ENCODE results near the gene USP22. TPM values are rescaled to one million over a fixed set of nuclear protein-coding genes. Genes with fewer than 3 reads are reported as not detected.

The USP22 gene
- total and polyA plus RNA-seq, 4 experiments from 2014 or later, result 14.4 to 140 (median 86.4) TPM

- no peaks in the 10 kb centered on the region for H3K9me3 ChIP-seq (ENCODE audit: control insufficient read depth in 1 of 2, low read length in 2 of 2)
- H3K27ac ChIP-seq (ENCODE audit: low read depth, low read length), result no peak overlapping the region
- ChIA-PET POLR2A (ENCODE audit: partially characterized antibody) (no interaction called here), CTCF (ENCODE audit: partially characterized antibody) (no interaction called here)
- DNase-seq, result no peak
- Mint-ChIP-seq H3K9me3 (peaks cover 0 to 3% (median 0%) of the 10 kb centered on the region in 8 donors), H3K27ac (no peak overlapping the region), H3K4me3 (no peak overlapping the region), H3K36me3 (no peaks in the 10 kb centered on the region), H3K27me3 (peaks cover 6 to 8% of the 10 kb centered on the region in 2 donors), H3K4me1 (no peaks in the 10 kb centered on the region)
- H3K4me3 ChIP-seq (ENCODE audit: low read length in 2 of 2), result no peak overlapping the region
- no peaks in the 10 kb centered on the region for H3K4me1 ChIP-seq (ENCODE audit: insufficient read depth, low read length)
- intact Hi-C loops (cut with micrococcal nuclease), result no loop called here
- H3K36me3 ChIP-seq (ENCODE audit: insufficient read depth, low read length), result no peaks in the 10 kb centered on the region
- no peaks in the 10 kb centered on the region for H3K27me3 ChIP-seq (ENCODE audit: insufficient read depth, low read length)
These were observed 39.2 kb upstream of the USP22 start for GRCh38 chr17:21082001-21082436.

GRCh38 chr17:21079196-21079595 is 36.4 kb upstream of the USP22 start:
- Mint-ChIP-seq H3K36me3 (no peaks in the 10 kb centered on the region), H3K27me3 (peaks cover 6% of the 10 kb centered on the region in 2 donors), H3K4me1 (no peaks in the 10 kb centered on the region), H3K4me3 (no peak overlapping the region), H3K27ac (no peak overlapping the region), H3K9me3 (peaks cover 0 to 3% (median 0%) of the 10 kb centered on the region in 8 donors)
- Histone ChIP-seq H3K9me3 (ENCODE audit: control insufficient read depth in 1 of 2, low read length in 2 of 2) (no peaks in the 10 kb centered on the region), H3K27me3 (ENCODE audit: insufficient read depth, low read length) (no peaks in the 10 kb centered on the region), H3K36me3 (ENCODE audit: insufficient read depth, low read length) (no peaks in the 10 kb centered on the region), H3K27ac (ENCODE audit: low read depth, low read length) (no peak overlapping the region), H3K4me3 (ENCODE audit: low read length in 2 of 2) (no peak overlapping the region), H3K4me1 (ENCODE audit: insufficient read depth, low read length) (no peaks in the 10 kb centered on the region)
- intact Hi-C loops (cut with micrococcal nuclease), result no loop called here
- ChIA-PET CTCF (ENCODE audit: partially characterized antibody) (no interaction called here), POLR2A (ENCODE audit: partially characterized antibody) (no interaction called here)
- no peak for DNase-seq

- H3K9me3 Mint-ChIP-seq, result peaks cover 0 to 3% (median 0%) of the 10 kb centered on the region in 8 donors
- H3K4me1 Mint-ChIP-seq, result no peaks in the 10 kb centered on the region
- H3K9me3 ChIP-seq (ENCODE audit: control insufficient read depth in 1 of 2, low read length in 2 of 2), result no peaks in the 10 kb centered on the region
- DNase-seq, result no peak
- H3K4me3 ChIP-seq (ENCODE audit: low read length in 2 of 2), result no peak overlapping the region
- H3K27ac Mint-ChIP-seq, result no peak overlapping the region
- intact Hi-C loops (cut with micrococcal nuclease), result no loop called here
- no peak overlapping the region for H3K4me3 Mint-ChIP-seq
- H3K36me3 Mint-ChIP-seq, result no peaks in the 10 kb centered on the region
- no peaks in the 10 kb centered on the region for H3K36me3 ChIP-seq (ENCODE audit: insufficient read depth, low read length)
- no peaks in the 10 kb centered on the region for H3K27me3 ChIP-seq (ENCODE audit: insufficient read depth, low read length)
- ChIA-PET CTCF (ENCODE audit: partially characterized antibody) (no interaction called here), POLR2A (ENCODE audit: partially characterized antibody) (no interaction called here)
- H3K27me3 Mint-ChIP-seq, result peaks cover 6% of the 10 kb centered on the region in 2 donors
- H3K27ac ChIP-seq (ENCODE audit: low read depth, low read length), result no peak overlapping the region
- no peaks in the 10 kb centered on the region for H3K4me1 ChIP-seq (ENCODE audit: insufficient read depth, low read length)
These were observed 35.4 kb upstream of the USP22 start for GRCh38 chr17:21078016-21078780.

- Mint-ChIP-seq H3K4me1 (no peaks in the 10 kb centered on the region), H3K9me3 (peaks cover 0 to 2% (median 0%) of the 10 kb centered on the region in 8 donors), H3K27ac (no peak overlapping the region), H3K4me3 (no peak overlapping the region), H3K36me3 (no peaks in the 10 kb centered on the region), H3K27me3 (peaks cover 6% of the 10 kb centered on the region in 2 donors)
- no peak for DNase-seq
- ChIA-PET CTCF (ENCODE audit: partially characterized antibody) (no interaction called here), POLR2A (ENCODE audit: partially characterized antibody) (no interaction called here)
- Histone ChIP-seq H3K36me3 (ENCODE audit: insufficient read depth, low read length) (no peaks in the 10 kb centered on the region), H3K4me1 (ENCODE audit: insufficient read depth, low read length) (no peaks in the 10 kb centered on the region), H3K9me3 (ENCODE audit: control insufficient read depth in 1 of 2, low read length in 2 of 2) (no peaks in the 10 kb centered on the region), H3K4me3 (ENCODE audit: low read length in 2 of 2) (no peak overlapping the region), H3K27me3 (ENCODE audit: insufficient read depth, low read length) (no peaks in the 10 kb centered on the region), H3K27ac (ENCODE audit: low read depth, low read length) (no peak overlapping the region)
- intact Hi-C loops (cut with micrococcal nuclease), result no loop called here
These were observed 34.5 kb upstream of the USP22 start for GRCh38 chr17:21077281-21077680.

GRCh38 chr17:21076242-21076641 is 33.4 kb upstream of the USP22 start:
- no peak overlapping the region for H3K27ac Mint-ChIP-seq
- H3K27me3 ChIP-seq (ENCODE audit: insufficient read depth, low read length), result no peaks in the 10 kb centered on the region
- peaks cover 0 to 2% (median 0%) of the 10 kb centered on the region in 8 donors for H3K9me3 Mint-ChIP-seq
- CTCF ChIA-PET (ENCODE audit: partially characterized antibody), result no interaction called here
- no peaks in the 10 kb centered on the region for H3K9me3 ChIP-seq (ENCODE audit: control insufficient read depth in 1 of 2, low read length in 2 of 2)
- intact Hi-C loops (cut with micrococcal nuclease), result no loop called here
- H3K4me3 Mint-ChIP-seq, result no peak overlapping the region
- H3K4me1 Mint-ChIP-seq, result no peaks in the 10 kb centered on the region
- H3K4me3 ChIP-seq (ENCODE audit: low read length in 2 of 2), result no peak overlapping the region
- H3K27me3 Mint-ChIP-seq, result peaks cover 4 to 6% of the 10 kb centered on the region in 2 donors
- no peaks in the 10 kb centered on the region for H3K4me1 ChIP-seq (ENCODE audit: insufficient read depth, low read length)
- no peaks in the 10 kb centered on the region for H3K36me3 Mint-ChIP-seq
- DNase-seq, result no peak
- H3K36me3 ChIP-seq (ENCODE audit: insufficient read depth, low read length), result no peaks in the 10 kb centered on the region
- no peak overlapping the region for H3K27ac ChIP-seq (ENCODE audit: low read depth, low read length)
- POLR2A ChIA-PET (ENCODE audit: partially characterized antibody), result no interaction called here

DNA sequence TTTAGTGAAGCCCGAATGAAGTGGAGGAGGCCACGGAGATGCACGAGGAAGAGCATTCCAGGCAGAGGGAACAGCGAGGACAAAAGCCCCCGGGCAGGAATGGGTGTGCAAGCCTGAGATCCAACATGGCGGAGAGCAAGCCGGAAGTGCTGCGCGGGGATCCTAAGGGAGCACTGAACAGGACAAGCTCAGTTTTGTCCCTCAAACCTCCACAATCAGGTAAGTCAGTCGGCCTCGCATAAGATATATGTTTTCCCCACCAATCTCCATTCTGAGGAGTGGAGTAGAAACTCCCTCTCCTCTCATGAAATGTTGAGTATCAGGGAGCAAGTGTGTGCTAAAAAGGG is 32.9 kb upstream of the USP22 start:
- H3K27me3 ChIP-seq (ENCODE audit: insufficient read depth, low read length), result no peaks in the 10 kb centered on the region
- POLR2A ChIA-PET (ENCODE audit: partially characterized antibody), result no interaction called here
- H3K4me1 ChIP-seq (ENCODE audit: insufficient read depth, low read length), result no peaks in the 10 kb centered on the region
- Mint-ChIP-seq H3K27me3 (peaks cover 4 to 6% of the 10 kb centered on the region in 2 donors), H3K27ac (no peak overlapping the region), H3K9me3 (peaks cover 0 to 2% (median 0%) of the 10 kb centered on the region in 8 donors), H3K4me1 (no peaks in the 10 kb centered on the region), H3K4me3 (no peak overlapping the region), H3K36me3 (no peaks in the 10 kb centered on the region)
- CTCF ChIA-PET (ENCODE audit: partially characterized antibody), result no interaction called here
- DNase-seq, result no peak
- no peaks in the 10 kb centered on the region for H3K36me3 ChIP-seq (ENCODE audit: insufficient read depth, low read length)
- no peak overlapping the region for H3K27ac ChIP-seq (ENCODE audit: low read depth, low read length)
- intact Hi-C loops (cut with micrococcal nuclease), result no loop called here
- H3K9me3 ChIP-seq (ENCODE audit: control insufficient read depth in 1 of 2, low read length in 2 of 2), result no peaks in the 10 kb centered on the region
- no peak overlapping the region for H3K4me3 ChIP-seq (ENCODE audit: low read length in 2 of 2)

DNA sequence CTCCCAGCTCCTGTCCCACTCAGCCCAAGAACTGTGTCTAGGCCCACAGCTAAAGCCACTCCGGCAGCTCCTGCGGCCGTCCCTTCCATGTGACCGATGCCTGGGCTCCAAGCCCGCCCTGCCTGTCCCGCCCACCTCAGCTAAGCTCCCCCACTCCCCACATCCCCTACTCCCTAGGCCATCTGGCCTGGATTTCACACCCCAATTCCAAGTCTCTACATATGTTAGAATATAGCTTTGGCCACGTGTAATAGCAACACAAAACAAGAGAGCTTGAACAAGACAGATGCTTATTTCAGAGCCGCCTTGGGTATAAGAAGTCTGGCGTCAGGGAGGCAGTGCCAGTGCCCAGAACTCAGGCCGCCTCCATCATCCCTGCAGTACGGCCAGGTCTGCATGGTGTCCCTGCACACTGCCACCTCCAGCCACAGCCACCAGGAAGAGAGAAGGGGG is 30.0 kb upstream of the USP22 start:
- no peaks in the 10 kb centered on the region for H3K36me3 Mint-ChIP-seq
- no peak for DNase-seq
- CTCF ChIA-PET (ENCODE audit: partially characterized antibody), result no interaction called here
- H3K36me3 ChIP-seq (ENCODE audit: insufficient read depth, low read length), result no peaks in the 10 kb centered on the region
- H3K4me1 Mint-ChIP-seq, result no peaks in the 10 kb centered on the region
- H3K4me1 ChIP-seq (ENCODE audit: insufficient read depth, low read length), result no peaks in the 10 kb centered on the region
- no peaks in the 10 kb centered on the region for H3K27me3 Mint-ChIP-seq
- H3K27ac ChIP-seq (ENCODE audit: low read depth, low read length), result no peak overlapping the region
- intact Hi-C loops (cut with micrococcal nuclease), result no loop called here
- H3K4me3 ChIP-seq (ENCODE audit: low read length in 2 of 2), result no peak overlapping the region
- H3K27ac Mint-ChIP-seq, result no peak overlapping the region
- no peaks in the 10 kb centered on the region for H3K9me3 ChIP-seq (ENCODE audit: control insufficient read depth in 1 of 2, low read length in 2 of 2)
- no peaks in the 10 kb centered on the region for H3K27me3 ChIP-seq (ENCODE audit: insufficient read depth, low read length)
- no peaks in the 10 kb centered on the region for H3K9me3 Mint-ChIP-seq
- POLR2A ChIA-PET (ENCODE audit: partially characterized antibody), result no interaction called here
- no peak overlapping the region for H3K4me3 Mint-ChIP-seq
